Measurements from ENCODE around the gene SPATA46. TPM values are rescaled to one million over a fixed set of nuclear protein-coding genes. Genes with fewer than 3 reads are reported as not detected.

The SPATA46 gene
- polyA plus RNA-seq, 1 of the 3 experiments (the other 2 are of a cell fraction): not detected

DNA sequence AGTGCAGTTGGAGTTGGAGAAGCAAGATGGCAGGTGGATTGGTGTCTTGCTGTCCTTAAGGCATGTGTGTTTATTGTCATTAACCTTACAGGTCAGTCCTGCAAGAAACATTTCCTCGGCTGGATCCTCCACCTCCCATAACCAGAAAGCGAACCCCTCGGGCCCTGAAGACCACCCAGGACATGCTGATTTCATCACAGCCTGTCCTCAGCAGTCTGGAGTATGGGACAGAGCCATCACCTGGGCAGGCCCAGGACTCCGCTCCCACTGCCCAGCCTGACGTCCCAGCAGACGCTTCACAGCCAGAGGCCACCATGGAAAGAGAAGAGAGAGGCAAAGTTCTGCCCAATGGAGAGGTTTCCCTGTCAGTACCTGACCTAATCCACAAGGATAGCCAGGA lies 6.4 kb upstream of the SPATA46 start:
- H3K4me3 ChIP-seq (ENCODE audit: low read depth in 2 of 2, low read length in 1 of 2): no peak overlapping the region
- H4K20me1 ChIP-seq (ENCODE audit: insufficient read depth): no peaks in the 10 kb centered on the region
- no peak overlapping the region for H3K4me2 ChIP-seq
- no peak overlapping the region for H3K9ac ChIP-seq
- H3K4me1 ChIP-seq (ENCODE audit: control insufficient read depth in 1 of 2, insufficient read depth in 2 of 2, low read depth in 1 of 2, low read length in 1 of 2): no peaks in the 10 kb centered on the region; a peak in 1 of 4 replicates
- no peak overlapping the region for H2AFZ ChIP-seq (ENCODE audit: low read depth)
- no peak overlapping the region for H3K27ac ChIP-seq (ENCODE audit: low read depth in 2 of 2, low read length in 1 of 2)
- ChIA-PET POLR2A (no interaction called here), CTCF (interaction anchor here (0.7 to 3.0 kb wide), 4 partner anchors 9 to 327 kb away, joined by 3 to 23 read pairs (median 8); no protein-coding TSS in a partner anchor)
- no peak for DNase-seq
- TF ChIP-seq YY1 (IDR thresholded peaks at IDR 0.05; ENCODE audit: low read depth) (no peak), RXRA (IDR thresholded peaks at IDR 0.05; ENCODE audit: borderline replicate concordance, low read depth) (no peak), POLR2AphosphoS5 (IDR thresholded peaks at IDR 0.05; ENCODE audit: low read depth, low read length) (no peak), NFIC (IDR thresholded peaks at IDR 0.05; ENCODE audit: borderline replicate concordance) (no peak)
- TF ChIP-seq, protein P1, sequence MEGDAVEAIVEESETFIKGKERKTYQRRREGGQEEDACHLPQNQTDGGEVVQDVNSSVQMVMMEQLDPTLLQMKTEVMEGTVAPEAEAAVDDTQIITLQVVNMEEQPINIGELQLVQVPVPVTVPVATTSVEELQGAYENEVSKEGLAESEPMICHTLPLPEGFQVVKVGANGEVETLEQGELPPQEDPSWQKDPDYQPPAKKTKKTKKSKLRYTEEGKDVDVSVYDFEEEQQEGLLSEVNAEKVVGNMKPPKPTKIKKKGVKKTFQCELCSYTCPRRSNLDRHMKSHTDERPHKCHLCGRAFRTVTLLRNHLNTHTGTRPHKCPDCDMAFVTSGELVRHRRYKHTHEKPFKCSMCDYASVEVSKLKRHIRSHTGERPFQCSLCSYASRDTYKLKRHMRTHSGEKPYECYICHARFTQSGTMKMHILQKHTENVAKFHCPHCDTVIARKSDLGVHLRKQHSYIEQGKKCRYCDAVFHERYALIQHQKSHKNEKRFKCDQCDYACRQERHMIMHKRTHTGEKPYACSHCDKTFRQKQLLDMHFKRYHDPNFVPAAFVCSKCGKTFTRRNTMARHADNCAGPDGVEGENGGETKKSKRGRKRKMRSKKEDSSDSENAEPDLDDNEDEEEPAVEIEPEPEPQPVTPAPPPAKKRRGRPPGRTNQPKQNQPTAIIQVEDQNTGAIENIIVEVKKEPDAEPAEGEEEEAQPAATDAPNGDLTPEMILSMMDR (IDR thresholded peaks at IDR 0.05): no peak
- WGBS (ENCODE audit: low lambda C conversion rate): no CpG with 5 or more reads among the region's 6 CpGs
- H3K9me3 ChIP-seq: no peaks in the 10 kb centered on the region
- H3K27me3 ChIP-seq (ENCODE audit: insufficient read depth): peaks cover 5% of the 10 kb centered on the region; the same call in 1 of the 2 replicates
- no peaks in the 10 kb centered on the region for H3K79me2 ChIP-seq (ENCODE audit: insufficient read depth)
- H3F3A ChIP-seq (replicated peaks; ENCODE audit: insufficient read depth): no peaks in the 10 kb centered on the region
- H3K36me3 ChIP-seq (replicated peaks in 1 of 2; ENCODE audit: control insufficient read depth in 1 of 2, insufficient read depth in 2 of 2, low read length in 1 of 2): no peaks in the 10 kb centered on the region
- no peaks in the 10 kb centered on the region for H3K9me2 ChIP-seq

DNA sequence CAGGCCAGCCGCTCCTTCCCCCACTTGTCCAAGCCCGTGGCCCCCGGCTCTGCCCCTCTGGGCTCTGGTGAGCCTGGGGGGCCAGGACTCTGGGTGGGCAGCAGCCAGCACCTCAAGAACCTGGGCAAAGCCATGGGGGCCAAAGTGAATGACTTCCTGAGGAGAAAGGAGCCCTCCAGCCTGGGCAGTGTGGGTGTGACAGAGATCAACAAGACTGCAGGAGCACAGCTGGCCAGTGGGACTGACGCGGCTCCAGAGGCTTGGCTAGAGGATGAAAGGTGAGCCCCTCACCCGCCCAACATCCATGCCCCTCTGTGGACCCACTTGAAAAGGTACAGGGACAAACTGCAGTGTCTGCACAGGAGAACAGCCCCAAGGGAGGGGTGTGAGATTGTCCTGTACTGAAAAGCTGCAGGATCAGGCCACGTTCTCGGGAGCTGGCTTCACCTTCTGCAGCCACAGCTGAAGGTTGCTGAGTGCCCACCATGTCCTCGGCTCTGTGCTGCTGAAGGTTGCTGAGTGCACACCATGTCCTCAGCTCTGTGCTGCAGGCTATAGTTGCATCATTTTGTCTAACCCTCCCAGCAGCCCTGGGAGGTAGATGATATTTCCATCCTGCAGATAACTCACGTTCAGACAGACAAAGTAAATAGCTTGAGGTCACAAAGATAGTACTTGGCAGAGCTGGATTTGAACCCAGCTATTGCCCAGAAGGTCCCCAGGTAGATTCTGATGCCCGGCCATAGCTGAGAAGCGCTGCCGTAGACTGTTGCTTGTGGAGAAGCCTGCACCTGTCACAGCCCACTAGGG lies 5.5 kb upstream of the SPATA46 start:
- Histone ChIP-seq H3K36me3 (replicated peaks in 1 of 2; ENCODE audit: control insufficient read depth in 1 of 2, insufficient read depth in 2 of 2, low read length in 1 of 2) (no peaks in the 10 kb centered on the region), H3K9me2 (no peaks in the 10 kb centered on the region), H3K79me2 (ENCODE audit: insufficient read depth) (no peaks in the 10 kb centered on the region), H4K20me1 (ENCODE audit: insufficient read depth) (no peaks in the 10 kb centered on the region), H3K9me3 (no peaks in the 10 kb centered on the region), H3K9ac (no peak overlapping the region), H3F3A (replicated peaks; ENCODE audit: insufficient read depth) (no peaks in the 10 kb centered on the region), H3K27ac (ENCODE audit: low read depth in 2 of 2, low read length in 1 of 2) (no peak overlapping the region), H3K4me3 (ENCODE audit: low read depth in 2 of 2, low read length in 1 of 2) (no peak overlapping the region), H3K4me2 (no peak overlapping the region), H2AFZ (ENCODE audit: low read depth) (no peak overlapping the region), H3K4me1 (ENCODE audit: control insufficient read depth in 1 of 2, insufficient read depth in 2 of 2, low read depth in 1 of 2, low read length in 1 of 2) (no peaks in the 10 kb centered on the region), H3K27me3 (ENCODE audit: insufficient read depth) (peaks cover 5% of the 10 kb centered on the region; the same call in 1 of the 2 replicates)
- TF ChIP-seq, protein P2, sequence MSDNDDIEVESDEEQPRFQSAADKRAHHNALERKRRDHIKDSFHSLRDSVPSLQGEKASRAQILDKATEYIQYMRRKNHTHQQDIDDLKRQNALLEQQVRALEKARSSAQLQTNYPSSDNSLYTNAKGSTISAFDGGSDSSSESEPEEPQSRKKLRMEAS (IDR thresholded peaks at IDR 0.05; ENCODE audit: low read depth): no peak
- TF ChIP-seq EP300 (IDR thresholded peaks at IDR 0.05; ENCODE audit: borderline replicate concordance in 1 of 2, low read depth in 1 of 2, low read length in 1 of 2) (no peak), NRF1 (IDR thresholded peaks at IDR 0.05; ENCODE audit: low read depth, low read length) (no peak)
- 60% methylated on average over 10 of the region's 13 CpGs for WGBS (ENCODE audit: low lambda C conversion rate)
- ChIA-PET CTCF (interaction anchor here (1.4 to 3.0 kb wide), 5 partner anchors 10 to 326 kb away, joined by 4 to 23 read pairs (median 12); no protein-coding TSS in a partner anchor), POLR2A (no interaction called here)
- no peak for DNase-seq
